SJSA1 (cell line): ENCODE results near the gene ADAT2. TPM values are rescaled to one million over a fixed set of nuclear protein-coding genes. Genes with fewer than 3 reads are reported as not detected.

Source experiments
- DNase-seq, 2 experiments: peaks; one replicate each; pipeline ENCODE4 v3.0.0-alpha.2; 2015 to 2020; ENCODE audit warnings: low spot score in 2 of 2, low read depth in 1 of 2
- H3K27ac ChIP-seq: fragments of 250-450 bp; sonication (Bioruptor Pico); 2 replicates; pipeline ENCODE4 v1.5.1; 2020; ENCODE audit warnings: mild to moderate bottlenecking, moderate library complexity
- H3K27me3 ChIP-seq: fragments of 250-450 bp; sonication (Bioruptor Pico); replicated peaks from 2 replicates; pipeline ENCODE4 v1.5.1; 2020; ENCODE audit warnings: mild to moderate bottlenecking, moderate library complexity
- H3K36me3 ChIP-seq: fragments of 250-450 bp; sonication (Bioruptor Pico); 2 replicates; pipeline ENCODE4 v1.5.1; 2020; ENCODE audit warnings: mild to moderate bottlenecking
- H3K4me1 ChIP-seq: fragments of 250-450 bp; sonication (Bioruptor Pico); replicated peaks from 2 replicates; pipeline ENCODE4 v1.6.1; 2021; ENCODE audit warnings: mild to moderate bottlenecking
- H3K4me3 ChIP-seq: fragments of 250-450 bp; sonication (Bioruptor Pico); 2 replicates; pipeline ENCODE4 v1.5.1; 2020; ENCODE audit warnings: mild to moderate bottlenecking
- H3K9me3 ChIP-seq: fragments of 250-450 bp; sonication (Bioruptor Pico); replicated peaks from 2 replicates; pipeline ENCODE4 v1.5.1; 2020; ENCODE audit warnings: mild to moderate bottlenecking
- total RNA-seq: library from RNA; depleted of rRNA; stranded (reverse); fragments of >200 nt; shearing (Covaris generic); gene quantifications from 2 replicates; pipeline ENCODE4 v1.2.3, GENCODE V29; 2014

ADAT2 gene
- total RNA-seq, 1 experiment from 2014 or later, result 5.5 TPM

DNA sequence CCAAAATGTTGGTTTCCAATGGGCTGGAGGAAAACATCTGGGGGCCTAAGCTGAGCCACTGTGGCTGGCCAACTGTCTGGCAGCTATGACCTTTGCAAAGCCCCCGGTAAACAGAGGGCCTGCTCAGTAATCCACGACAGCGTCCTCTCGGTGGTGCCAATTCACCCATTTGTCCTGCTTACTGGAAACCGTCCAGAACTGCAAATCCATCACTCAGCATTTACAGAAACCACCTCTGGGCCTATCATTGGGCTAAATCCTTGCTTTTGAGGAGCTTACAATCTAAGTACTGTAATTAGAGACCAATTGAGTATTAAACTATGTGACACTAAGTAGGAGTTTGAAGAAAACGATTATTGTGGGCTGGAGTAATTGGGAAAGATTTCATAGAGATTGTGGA lies 31.0 kb downstream of the ADAT2 start:
- Histone ChIP-seq H3K4me1 (no peaks in the 10 kb centered on the region), H3K4me3 (no peak overlapping the region), H3K27me3 (no peaks in the 10 kb centered on the region), H3K27ac (no peak overlapping the region), H3K9me3 (no peaks in the 10 kb centered on the region), H3K36me3 (no peaks in the 10 kb centered on the region)
- no peak for DNase-seq

DNA sequence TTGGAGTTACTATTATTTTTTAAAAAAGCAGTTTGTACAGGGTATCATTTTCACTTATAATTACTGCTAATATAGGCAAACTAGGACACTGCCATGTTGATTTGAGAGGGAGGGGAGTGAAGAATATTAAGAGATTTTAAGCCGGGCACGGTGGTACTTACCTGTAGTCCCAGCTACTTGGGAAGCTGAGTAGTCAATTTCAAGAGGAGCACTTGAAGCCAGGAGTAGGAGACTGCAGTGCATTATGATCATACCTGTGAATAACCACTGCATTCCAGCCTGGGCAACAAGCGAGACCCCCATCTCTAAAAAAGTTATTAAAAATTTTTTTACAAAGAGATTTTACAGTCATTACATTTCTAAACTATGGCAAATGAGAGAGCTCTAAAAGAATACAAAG lies 35.7 kb downstream of the ADAT2 start:
- peaks cover 4% of the 10 kb centered on the region; the same call in 1 of the 2 replicates for H3K4me1 ChIP-seq
- DNase-seq, result no peak
- no peaks in the 10 kb centered on the region for H3K27me3 ChIP-seq

DNA sequence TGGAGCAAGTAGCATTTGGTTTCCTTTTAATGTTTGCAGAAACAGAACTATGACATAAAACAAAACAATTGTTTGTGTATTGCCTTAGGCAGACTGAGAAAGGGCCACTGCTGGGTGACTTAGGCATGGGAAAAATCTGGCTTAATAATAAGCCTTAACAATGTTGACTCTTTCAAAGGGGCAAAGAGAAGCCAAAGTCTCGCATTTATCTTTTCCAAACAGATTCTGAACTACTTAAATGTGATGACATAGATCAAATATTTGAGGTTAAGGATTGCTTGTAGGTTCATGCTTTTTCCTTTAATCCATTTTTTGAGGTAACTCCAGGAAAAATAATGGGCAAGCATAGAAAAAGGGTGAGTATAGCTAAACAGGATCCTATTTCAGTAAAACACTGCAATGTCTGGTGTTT lies 39.6 kb downstream of the ADAT2 start:
- Histone ChIP-seq H3K9me3 (no peaks in the 10 kb centered on the region), H3K27me3 (no peaks in the 10 kb centered on the region), H3K36me3 (no peaks in the 10 kb centered on the region), H3K27ac (no peak overlapping the region), H3K4me1 (peaks cover 8% of the 10 kb centered on the region; the same call in 1 of the 2 replicates), H3K4me3 (no peak overlapping the region)
- peak in 1 of 2 experiments; percentile 49 for DNase-seq

More for the DNA sequence above, 35.7 kb downstream of the ADAT2 start:
- Histone ChIP-seq H3K4me3 (no peak overlapping the region), H3K36me3 (no peaks in the 10 kb centered on the region), H3K27ac (no peak overlapping the region), H3K9me3 (no peaks in the 10 kb centered on the region)

DNA sequence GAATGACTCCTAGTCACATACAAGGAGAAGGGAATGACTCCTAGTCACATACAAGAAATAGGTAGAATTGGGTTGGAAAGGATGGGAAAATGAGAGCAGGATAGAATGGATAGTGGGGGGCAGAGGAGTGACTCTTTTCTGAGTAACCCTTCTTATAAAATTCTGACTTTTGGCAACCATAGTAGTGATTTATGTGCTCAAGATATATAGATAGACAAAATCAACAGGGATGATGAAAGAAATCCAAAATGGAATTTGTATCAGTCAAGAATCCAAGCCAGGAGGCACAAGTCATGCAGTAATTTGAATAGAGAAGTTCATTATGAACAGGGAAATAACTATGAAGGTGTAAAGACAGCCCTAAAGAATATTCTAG lies 41.7 kb downstream of the ADAT2 start:
- Histone ChIP-seq H3K4me1 (peaks cover 8% of the 10 kb centered on the region; the same call in 1 of the 2 replicates), H3K27me3 (no peaks in the 10 kb centered on the region), H3K4me3 (no peak overlapping the region), H3K9me3 (no peaks in the 10 kb centered on the region), H3K36me3 (no peaks in the 10 kb centered on the region), H3K27ac (no peak overlapping the region)
- DNase-seq, result no peak

DNA sequence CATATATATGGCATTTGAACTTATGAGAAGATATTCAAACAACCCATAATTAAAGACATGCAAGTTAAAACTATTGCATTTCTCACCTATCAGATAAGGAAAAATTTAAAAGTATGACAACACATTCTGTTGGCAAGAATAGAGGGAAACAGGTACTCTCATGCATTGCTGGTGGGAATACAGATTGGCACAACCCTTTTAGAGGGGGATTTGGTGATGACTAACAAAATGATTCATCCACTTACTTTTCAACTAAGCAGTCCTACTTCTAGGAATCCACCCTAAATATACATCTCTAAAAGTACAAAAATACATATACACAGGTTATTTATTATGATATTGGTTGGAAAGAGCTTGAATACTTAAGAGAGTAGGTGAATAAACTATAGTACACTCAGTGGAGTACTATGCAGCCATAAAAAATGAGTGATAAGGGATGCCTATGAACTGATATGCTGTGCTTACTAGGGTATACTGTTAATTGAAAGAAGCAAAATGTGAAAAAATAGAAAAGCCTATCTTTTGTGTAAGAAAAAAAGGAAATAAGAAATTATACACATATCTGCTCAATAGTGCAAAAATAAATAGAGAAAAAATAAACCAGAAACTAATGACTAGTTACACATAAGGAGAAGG lies 42.2 kb downstream of the ADAT2 start:
- no peaks in the 10 kb centered on the region for H3K27me3 ChIP-seq
- no peaks in the 10 kb centered on the region for H3K9me3 ChIP-seq
- no peak for DNase-seq
- no peak overlapping the region for H3K27ac ChIP-seq
- H3K36me3 ChIP-seq, result no peaks in the 10 kb centered on the region
- peaks cover 8% of the 10 kb centered on the region; the same call in 1 of the 2 replicates for H3K4me1 ChIP-seq
- no peak overlapping the region for H3K4me3 ChIP-seq

DNA sequence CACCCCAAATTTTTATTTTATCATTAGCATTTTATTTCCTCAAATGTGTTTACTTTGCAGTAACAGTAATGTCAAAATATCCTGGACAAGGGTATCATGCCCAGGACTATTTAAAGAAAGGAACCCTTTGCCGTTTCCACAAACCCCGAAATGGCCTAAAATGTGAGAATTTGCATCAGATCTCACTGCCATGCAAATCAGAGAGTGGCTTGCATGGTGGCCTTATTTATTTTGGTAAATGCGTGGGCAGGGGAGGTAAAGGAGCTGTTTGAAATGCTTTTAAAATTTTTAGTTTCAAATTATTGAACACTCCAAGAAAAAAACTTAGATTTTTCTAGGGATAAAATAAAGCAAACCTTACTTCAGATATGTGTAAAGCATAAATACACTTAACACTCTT lies 43.8 kb downstream of the ADAT2 start:
- Histone ChIP-seq H3K4me3 (no peak overlapping the region), H3K27me3 (no peaks in the 10 kb centered on the region), H3K9me3 (no peaks in the 10 kb centered on the region), H3K27ac (no peak overlapping the region), H3K4me1 (peaks cover 8% of the 10 kb centered on the region; the same call in 1 of the 2 replicates), H3K36me3 (no peaks in the 10 kb centered on the region)
- no peak for DNase-seq

DNA sequence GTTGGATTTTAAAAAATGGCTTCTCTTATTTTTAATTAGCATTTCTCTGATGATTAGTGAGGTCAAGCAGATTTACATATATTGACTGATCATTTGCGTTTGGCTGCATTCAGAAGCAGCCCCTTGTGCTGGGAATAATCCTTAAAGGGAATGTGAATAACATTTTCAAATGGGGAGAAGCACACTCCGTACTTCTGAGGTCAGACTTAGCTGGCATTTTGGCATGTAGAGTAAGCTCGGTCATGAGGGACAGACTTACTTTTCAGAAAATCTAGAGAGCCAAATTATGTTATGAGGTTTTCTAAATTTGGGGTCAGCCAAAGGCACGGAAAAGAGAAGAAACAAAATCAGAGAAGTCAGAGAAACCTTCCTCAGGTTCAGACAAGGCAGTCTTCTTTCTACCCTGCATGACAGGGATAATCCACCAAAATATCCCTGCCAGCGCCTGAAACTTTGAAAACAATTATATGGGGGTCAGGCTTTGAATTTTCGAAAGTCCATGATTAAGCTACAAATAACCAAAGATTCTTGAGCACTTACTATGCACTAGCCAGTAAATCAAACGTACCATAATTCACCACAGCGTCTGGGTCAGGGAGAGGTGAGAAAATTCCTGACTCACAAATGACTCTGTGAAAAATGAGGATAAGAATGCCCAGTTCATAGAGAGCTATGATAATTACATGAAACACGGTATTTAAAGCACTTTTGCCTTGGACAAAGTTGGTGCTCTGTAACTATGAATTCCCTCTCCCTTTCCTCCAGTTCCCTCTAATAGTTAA lies 44.9 kb downstream of the ADAT2 start:
- no peak overlapping the region for H3K27ac ChIP-seq
- no peak overlapping the region for H3K4me3 ChIP-seq
- DNase-seq, result no peak
- no peaks in the 10 kb centered on the region for H3K9me3 ChIP-seq
- no peaks in the 10 kb centered on the region for H3K27me3 ChIP-seq
- peaks cover 7% of the 10 kb centered on the region; the same call in 1 of the 2 replicates for H3K4me1 ChIP-seq
- H3K36me3 ChIP-seq, result no peaks in the 10 kb centered on the region

DNA sequence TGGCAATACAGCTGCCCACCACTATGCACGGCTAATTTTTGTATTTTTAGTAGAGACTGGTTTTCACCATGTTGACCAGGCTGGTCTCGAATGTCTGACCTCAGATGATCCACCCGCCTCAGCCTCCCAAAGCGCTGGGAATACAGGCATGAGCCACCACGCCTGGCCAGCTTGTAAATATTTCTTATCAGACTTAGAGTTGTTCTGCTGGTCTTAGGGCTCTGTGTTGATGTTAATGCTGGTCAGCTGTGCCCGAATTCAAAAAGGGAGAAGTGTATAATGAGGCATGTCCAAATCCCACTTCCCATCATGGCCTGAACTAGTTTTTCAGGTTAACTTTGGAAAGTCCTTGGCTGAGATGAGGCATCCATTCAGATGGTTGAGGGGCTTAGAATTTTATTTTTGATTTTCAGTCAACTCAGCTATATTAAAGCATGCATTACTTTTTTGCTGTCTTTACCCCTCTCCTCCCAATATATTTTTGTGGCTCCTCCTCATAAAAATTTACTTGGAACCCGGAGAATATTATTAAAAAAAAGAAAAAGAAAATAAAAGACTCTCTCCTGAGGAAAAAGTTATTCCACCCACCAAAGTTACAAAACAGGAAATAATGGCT lies 47.7 kb downstream of the ADAT2 start:
- Histone ChIP-seq H3K27me3 (no peaks in the 10 kb centered on the region), H3K9me3 (no peaks in the 10 kb centered on the region), H3K4me3 (no peak overlapping the region), H3K27ac (no peak overlapping the region), H3K36me3 (no peaks in the 10 kb centered on the region), H3K4me1 (no peaks in the 10 kb centered on the region)
- DNase-seq, result no peak

DNA sequence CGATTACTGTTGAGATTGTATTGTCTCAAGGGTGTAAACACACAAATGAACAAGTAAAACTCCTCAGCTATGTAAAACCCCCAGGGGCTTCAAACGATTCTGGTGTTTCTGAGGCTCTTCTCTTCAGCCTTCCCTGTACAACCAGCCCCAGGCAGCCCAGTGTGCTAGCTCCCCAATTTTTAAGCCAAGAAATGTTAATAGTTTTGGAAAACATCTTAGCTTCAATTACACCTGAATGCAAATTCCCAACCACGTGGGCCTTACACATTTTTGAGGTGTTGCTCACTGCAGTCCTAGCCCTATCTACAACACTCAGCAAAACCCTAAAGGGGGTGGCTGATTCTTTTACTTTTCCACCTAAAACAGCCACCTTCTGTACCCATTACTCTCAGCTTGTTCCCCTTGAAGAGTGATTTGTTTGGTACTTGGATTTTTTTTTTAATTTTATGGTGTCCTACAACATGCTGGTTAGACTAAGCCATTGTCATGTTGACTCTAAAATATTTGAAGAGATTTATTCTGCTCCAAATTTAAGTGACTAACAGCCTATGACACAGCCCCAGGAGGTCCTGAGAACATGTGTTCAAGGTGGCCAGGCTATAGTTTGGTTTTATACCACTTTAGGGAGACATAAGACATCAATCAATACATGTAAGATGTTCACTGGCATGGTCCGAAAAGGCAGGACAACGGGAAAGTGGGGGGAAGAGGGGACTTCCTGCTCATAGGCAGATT lies 48.7 kb downstream of the ADAT2 start:
- H3K27me3 ChIP-seq, result no peaks in the 10 kb centered on the region
- DNase-seq, result no peak
- no peaks in the 10 kb centered on the region for H3K9me3 ChIP-seq
- no peak overlapping the region for H3K4me3 ChIP-seq
- no peaks in the 10 kb centered on the region for H3K36me3 ChIP-seq
- H3K4me1 ChIP-seq, result no peaks in the 10 kb centered on the region
- H3K27ac ChIP-seq, result no peak overlapping the region

DNA sequence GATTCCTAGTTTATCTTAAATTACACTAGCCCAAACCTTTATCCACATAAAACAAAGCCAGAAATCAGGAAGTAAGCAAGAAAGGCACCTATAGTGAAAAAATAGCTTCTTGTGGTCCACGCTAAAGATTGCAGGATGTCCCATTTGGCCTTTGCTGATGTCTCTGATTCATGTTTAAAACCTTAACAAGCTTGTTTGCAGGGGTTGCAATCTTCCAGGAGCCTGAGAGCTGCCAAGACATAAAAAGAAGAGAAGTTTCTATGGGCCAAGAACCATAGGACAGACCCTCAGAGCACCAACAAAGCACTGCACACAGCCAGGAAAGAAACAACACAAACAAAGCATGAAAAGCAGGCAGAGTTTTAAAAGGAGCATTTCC lies 49.4 kb downstream of the ADAT2 start:
- Histone ChIP-seq H3K27ac (no peak overlapping the region), H3K36me3 (no peaks in the 10 kb centered on the region), H3K4me3 (no peak overlapping the region), H3K4me1 (no peaks in the 10 kb centered on the region), H3K9me3 (no peaks in the 10 kb centered on the region), H3K27me3 (no peaks in the 10 kb centered on the region)
- no peak for DNase-seq

DNA sequence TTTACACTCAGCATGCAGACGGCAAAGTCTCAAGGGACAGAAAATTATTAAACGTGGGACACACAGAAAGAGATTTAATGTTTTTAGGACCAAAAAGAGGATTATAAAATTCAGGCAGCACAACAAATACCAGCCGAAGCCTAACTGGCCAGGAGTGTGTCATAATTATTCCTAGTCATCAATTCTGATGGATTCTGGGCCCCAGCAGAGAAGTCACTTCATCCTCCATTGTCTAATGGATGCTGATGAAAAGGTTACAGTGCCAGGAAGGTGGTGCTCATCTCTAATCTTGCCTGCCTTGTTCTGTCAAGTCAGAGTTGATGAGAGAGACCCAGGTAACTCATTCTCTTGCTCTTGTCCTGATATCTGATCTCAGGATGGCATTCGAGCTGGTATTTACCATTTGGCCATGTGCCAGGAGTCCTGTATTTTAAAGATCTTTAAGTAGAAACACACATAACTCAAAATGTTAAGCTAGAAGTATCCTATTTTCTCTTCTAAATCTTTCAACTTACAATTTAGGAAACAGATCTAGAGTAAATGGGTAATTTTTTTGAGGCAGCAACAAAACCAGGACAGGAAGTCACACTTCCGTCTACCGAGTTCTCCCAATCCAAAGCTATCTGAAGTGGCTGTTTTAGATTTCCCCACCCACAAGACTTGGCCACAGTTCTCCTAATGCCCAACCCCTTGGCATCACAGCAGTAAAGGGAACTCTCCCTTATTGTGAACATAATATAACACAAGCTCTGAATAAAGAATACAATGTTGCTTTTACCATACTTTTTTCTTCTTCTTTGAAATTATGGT lies 50.0 kb downstream of the ADAT2 start:
- Histone ChIP-seq H3K27me3 (no peaks in the 10 kb centered on the region), H3K9me3 (no peaks in the 10 kb centered on the region), H3K4me3 (no peak overlapping the region), H3K4me1 (no peaks in the 10 kb centered on the region), H3K36me3 (no peaks in the 10 kb centered on the region), H3K27ac (no peak overlapping the region)
- no peak for DNase-seq

DNA sequence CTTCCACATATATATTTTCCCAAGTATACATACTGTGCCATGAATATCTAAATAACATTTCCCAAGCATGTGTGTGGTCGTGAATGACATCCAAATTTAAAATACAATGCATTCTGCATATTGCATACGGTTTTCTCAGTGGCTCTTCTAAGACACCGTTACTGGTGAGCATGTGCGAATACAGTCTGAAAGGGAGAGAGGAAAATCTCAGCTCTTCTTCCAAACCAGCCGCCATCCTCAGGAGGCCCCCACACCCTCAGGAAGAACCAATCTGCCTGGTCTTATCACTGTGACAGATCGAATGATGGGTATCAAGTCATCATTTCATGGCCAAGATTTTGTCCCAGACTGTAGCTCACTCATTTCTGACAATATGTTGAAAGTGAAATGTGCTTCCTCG lies 50.7 kb downstream of the ADAT2 start:
- DNase-seq, result no peak
- Histone ChIP-seq H3K36me3 (no peaks in the 10 kb centered on the region), H3K27ac (no peak overlapping the region), H3K9me3 (no peaks in the 10 kb centered on the region), H3K4me1 (no peaks in the 10 kb centered on the region), H3K27me3 (no peaks in the 10 kb centered on the region), H3K4me3 (no peak overlapping the region)

DNA sequence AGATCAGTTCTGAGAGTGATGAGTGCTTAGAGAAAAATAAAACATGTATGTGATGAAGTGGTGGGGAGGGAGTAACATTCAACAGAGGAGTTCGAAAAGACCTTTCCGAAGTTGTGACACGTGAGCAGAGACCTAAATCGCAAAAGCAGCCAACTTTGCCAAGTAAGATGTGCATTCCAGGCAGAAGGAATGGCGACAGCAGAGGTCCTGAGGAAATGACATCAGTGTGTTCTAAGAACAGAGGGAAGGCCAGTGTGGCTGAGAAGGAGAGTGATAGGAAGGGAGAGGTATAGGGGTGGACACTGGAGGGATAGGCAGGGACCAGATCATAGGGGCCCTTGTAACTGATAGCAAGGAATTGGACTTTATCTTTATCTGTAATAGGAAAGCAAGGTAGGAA lies 51.3 kb downstream of the ADAT2 start:
- no peaks in the 10 kb centered on the region for H3K36me3 ChIP-seq
- no peaks in the 10 kb centered on the region for H3K9me3 ChIP-seq
- H3K4me3 ChIP-seq, result no peak overlapping the region
- no peak overlapping the region for H3K27ac ChIP-seq
- no peaks in the 10 kb centered on the region for H3K27me3 ChIP-seq
- no peaks in the 10 kb centered on the region for H3K4me1 ChIP-seq
- no peak for DNase-seq
